ENCODE data around the gene GPR17. TPM values are rescaled to one million over a fixed set of nuclear protein-coding genes. Genes with fewer than 3 reads are reported as not detected.
A peak's percentile ranks its signal among the peaks of the same experiment; 100 is the strongest.

GPR17 gene
- total RNA-seq, 1 donor from 2014 or later, result 0.18 TPM

DNA sequence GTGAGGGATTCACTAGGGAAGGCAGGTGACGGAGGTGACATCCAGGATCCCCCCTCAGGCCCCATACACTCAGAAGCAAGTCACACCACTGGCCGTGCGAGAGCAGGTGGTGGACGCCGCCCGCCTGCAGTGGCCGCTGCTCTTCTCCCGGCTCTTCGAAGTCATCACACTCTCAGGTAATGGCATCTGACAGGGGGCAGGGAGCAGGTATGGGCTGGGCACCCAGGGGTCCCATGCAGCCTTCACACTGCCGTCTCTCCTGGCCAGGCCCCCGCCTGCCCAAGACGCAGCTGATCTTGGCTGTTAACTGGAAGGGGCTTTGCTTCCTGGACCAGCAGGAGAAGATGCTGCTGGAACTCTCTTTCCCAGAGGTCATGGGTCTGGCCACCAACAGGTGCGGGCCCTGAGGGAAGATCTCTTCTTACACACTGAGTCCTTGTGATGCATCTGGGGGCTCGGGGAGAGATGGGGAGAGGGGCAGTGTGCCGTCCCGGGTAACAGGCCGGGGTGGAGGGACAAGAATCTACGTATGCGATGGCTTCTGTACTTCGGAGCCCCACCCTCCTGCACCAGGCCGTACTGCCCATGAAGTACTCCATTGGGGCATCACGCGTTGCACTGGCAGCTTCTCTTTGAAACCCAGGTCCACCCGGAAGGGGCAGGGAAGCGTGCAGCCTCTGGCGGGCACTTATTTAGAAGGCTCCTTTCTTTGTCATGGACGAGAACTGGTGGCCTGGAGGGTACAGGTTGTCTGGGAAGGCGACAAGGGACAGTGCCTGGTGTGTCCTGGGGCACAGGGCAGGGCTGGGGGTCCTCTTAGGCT lies 18.8 kb upstream of the GPR17 start:
- DNase-seq (peak; percentile 41), ATAC-seq (no peak)
- TF ChIP-seq, protein P1, sequence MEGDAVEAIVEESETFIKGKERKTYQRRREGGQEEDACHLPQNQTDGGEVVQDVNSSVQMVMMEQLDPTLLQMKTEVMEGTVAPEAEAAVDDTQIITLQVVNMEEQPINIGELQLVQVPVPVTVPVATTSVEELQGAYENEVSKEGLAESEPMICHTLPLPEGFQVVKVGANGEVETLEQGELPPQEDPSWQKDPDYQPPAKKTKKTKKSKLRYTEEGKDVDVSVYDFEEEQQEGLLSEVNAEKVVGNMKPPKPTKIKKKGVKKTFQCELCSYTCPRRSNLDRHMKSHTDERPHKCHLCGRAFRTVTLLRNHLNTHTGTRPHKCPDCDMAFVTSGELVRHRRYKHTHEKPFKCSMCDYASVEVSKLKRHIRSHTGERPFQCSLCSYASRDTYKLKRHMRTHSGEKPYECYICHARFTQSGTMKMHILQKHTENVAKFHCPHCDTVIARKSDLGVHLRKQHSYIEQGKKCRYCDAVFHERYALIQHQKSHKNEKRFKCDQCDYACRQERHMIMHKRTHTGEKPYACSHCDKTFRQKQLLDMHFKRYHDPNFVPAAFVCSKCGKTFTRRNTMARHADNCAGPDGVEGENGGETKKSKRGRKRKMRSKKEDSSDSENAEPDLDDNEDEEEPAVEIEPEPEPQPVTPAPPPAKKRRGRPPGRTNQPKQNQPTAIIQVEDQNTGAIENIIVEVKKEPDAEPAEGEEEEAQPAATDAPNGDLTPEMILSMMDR (IDR thresholded peaks at IDR 0.05), result no peak
- no peaks in the 10 kb centered on the region for H3K27me3 ChIP-seq (ENCODE audit: low read depth)
- no peaks in the 10 kb centered on the region for H3K36me3 ChIP-seq
- H3K4me1 ChIP-seq, result peaks cover 28% of the 10 kb centered on the region
- intact Hi-C loops (cut with DNase I), result no loop called here
- H3K27ac ChIP-seq, result no peak overlapping the region
- H3K4me3 ChIP-seq, result no peak overlapping the region
- H3K9me3 ChIP-seq, result no peaks in the 10 kb centered on the region

DNA sequence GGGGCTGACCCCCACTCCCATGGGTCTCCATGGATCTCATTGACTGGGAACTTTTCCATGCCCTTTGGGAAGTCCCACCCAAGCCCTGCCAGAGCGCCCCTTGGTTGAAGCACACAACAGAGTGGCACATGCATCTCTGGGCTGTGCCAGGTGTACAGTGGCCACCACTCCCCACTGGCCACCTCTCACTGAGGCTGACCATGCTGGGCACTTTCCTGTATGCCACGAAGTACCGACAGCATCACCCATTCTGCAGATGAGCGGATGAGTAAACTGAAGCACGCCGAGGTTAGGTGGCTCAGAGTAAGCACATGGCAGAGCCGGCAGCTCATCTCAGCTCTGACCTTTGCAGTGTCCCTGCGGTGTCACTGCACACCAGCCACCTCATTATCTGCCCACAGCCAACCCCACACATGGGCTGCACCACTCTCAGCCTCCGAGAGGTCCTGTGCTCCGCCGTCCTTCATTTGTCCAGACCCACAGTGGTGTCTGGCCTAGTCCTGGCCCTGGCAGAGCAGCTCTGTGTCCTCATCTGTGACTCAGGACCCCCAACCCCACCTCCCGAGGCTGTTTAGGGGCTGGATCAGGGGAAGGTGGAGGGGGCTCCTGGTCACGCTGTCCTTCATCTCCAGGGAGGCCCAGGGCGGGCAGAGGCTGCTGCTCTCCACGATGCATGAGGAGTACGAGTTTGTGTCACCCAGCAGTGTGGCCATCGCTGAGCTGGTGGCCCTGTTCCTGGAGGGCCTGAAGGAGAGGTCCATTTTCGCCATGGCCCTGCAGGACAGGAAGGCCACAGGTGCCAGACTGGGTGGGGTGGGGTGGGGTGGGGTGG lies 18.0 kb upstream of the GPR17 start:
- Histone ChIP-seq H3K36me3 (no peaks in the 10 kb centered on the region), H3K27ac (no peak overlapping the region), H3K9me3 (no peaks in the 10 kb centered on the region), H3K4me3 (no peak overlapping the region), H3K4me1 (peaks cover 30% of the 10 kb centered on the region), H3K27me3 (ENCODE audit: low read depth) (no peaks in the 10 kb centered on the region)
- intact Hi-C loops (cut with DNase I), result no loop called here
- TF ChIP-seq, protein P1 (IDR thresholded peaks at IDR 0.05), result no peak
- peak; percentile 39 for DNase-seq
- no peak for ATAC-seq

DNA sequence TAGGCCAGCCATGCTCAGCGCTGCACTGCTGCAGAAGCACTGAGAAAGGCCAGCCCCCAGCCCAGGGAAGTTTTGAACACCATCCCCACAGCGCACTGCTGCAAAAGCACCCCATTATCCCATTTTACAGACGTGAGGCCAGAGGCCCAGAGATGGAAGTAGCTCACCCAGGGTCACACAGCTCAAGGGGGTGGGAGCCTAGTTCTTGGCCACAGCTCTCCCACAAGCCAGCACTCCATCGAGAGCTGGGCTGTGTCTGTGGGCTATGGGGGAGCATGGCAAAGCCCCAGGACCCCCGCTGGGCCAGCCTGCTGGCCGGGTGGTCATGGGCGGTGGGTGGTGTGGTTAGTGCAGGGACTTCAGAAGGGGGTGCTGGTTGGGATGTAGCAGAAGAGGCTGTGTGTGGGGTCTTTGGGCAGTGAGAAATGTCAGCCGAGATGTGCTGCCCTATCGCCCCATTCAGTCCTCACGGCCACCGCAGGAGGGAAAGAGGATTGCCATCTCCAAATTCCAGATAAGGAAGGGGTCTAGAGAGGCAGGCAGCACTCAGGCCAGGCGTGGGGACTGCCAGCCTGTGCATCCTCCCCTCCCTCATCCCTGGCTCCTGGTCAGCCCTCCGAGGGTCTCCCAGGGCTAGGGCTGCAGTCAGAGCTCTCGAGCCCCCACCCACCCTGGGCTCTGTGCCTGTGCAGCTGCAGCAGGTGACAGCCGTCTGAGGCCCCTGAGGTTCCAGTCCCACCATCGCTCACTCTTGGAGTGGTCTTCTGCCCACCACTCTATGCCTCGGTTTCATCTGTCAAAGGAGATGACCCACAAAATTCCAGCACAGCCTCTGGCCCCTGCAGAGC lies 17.0 kb upstream of the GPR17 start:
- no peak for ATAC-seq
- TF ChIP-seq, protein P1 (IDR thresholded peaks at IDR 0.05), result no peak
- Histone ChIP-seq H3K27me3 (ENCODE audit: low read depth) (no peaks in the 10 kb centered on the region), H3K4me3 (no peak overlapping the region), H3K27ac (no peak overlapping the region), H3K4me1 (peaks cover 40% of the 10 kb centered on the region), H3K36me3 (no peaks in the 10 kb centered on the region), H3K9me3 (no peaks in the 10 kb centered on the region)
- intact Hi-C loops (cut with DNase I), result no loop called here
- DNase-seq, result no peak

DNA sequence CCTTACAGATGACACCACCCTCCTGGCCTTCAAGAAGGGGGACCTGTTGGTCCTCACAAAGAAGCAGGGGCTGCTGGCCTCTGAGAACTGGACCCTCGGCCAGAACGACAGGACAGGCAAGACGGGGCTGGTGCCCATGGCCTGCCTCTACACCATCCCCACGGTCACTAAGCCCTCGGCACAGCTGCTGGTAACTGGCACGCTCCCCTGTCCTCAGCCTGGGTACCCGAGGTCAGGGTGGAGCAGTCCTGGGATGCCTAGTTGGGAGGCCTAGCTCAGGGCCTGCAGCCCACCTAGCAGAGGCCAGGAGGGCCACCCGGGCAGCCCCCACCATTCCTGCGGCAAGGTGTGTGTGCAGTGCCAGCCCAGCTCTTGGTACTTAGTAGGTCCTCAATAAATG lies 16.3 kb upstream of the GPR17 start:
- no peak overlapping the region for H3K27ac ChIP-seq
- no peak for DNase-seq
- H3K4me1 ChIP-seq, result peaks cover 43% of the 10 kb centered on the region
- no peak for ATAC-seq
- no peaks in the 10 kb centered on the region for H3K36me3 ChIP-seq
- H3K9me3 ChIP-seq, result no peaks in the 10 kb centered on the region
- H3K27me3 ChIP-seq (ENCODE audit: low read depth), result no peaks in the 10 kb centered on the region
- intact Hi-C loops (cut with DNase I), result no loop called here
- no peak overlapping the region for H3K4me3 ChIP-seq
- TF ChIP-seq, protein P1 (IDR thresholded peaks at IDR 0.05), result no peak

Measured in lower lobe of right lung (tissue), 2 donors.